ENCODE results near the gene WTAP. TPM values are rescaled to one million over a fixed set of nuclear protein-coding genes. Genes with fewer than 3 reads are reported as not detected.
A peak's percentile ranks its signal among the peaks of the same experiment; 100 is the strongest.

The WTAP gene
- total RNA-seq, 1 experiment from 2014 or later, result 114 TPM

GRCh38 chr6:159789377-159790148 lies 62.3 kb downstream of the WTAP start, which contains the start of gene TCP1:
TCP1 (minus strand) TSS chr6:159789602; CDS start chr6:159789468, 134 bp downstream.
- ChIA-PET POLR2A (interaction anchor here (0.5 to 4.4 kb wide), 10 partner anchors 17 to 98 kb away, joined by 3 to 71 read pairs (median 4); partner anchors contain the start of genes ACAT2 and WTAP), CTCF (interaction anchor here (0.7 to 1.6 kb wide), 5 partner anchors 17 to 1184 kb away, joined by 4 to 9 read pairs (median 4); partner anchors contain the start of gene ACAT2)
- peak within 1 kb of the TSS; percentile 98 for H3K27ac Mint-ChIP-seq (ENCODE audit: unreplicated experiment)
- BruUV-seq (replicated peaks), result no TSS peak
- Histone ChIP-seq H3K4me3 (ENCODE audit: low read depth, low read length) (peak within 1 kb of the TSS; percentile 95), H3K36me3 (ENCODE audit: control insufficient read depth, insufficient read depth, low read length) (peaks cover 3% of the 10 kb centered on the region), H3K27me3 (replicated peaks; ENCODE audit: control insufficient read depth, insufficient read depth, low read length) (no peaks in the 10 kb centered on the region), H3K9me3 (no peaks in the 10 kb centered on the region), H3K4me1 (peaks cover 18% of the 10 kb centered on the region)
- no peak for TF ChIP-seq CTCF (IDR thresholded peaks at IDR 0.05; ENCODE audit: insufficient read depth in 1 of 2, low read depth in 1 of 2, low read length in 1 of 2, severe bottlenecking in 1 of 2, unreplicated experiment in 1 of 2)
- intact Hi-C loops (cut with micrococcal nuclease; ENCODE audit: unreplicated experiment), result loop anchor here (1.0 to 5.0 kb wide), 5 partner anchors 18 to 96 kb away; partner anchors contain the start of genes ACAT2, SOD2 and WTAP
- peaks cover 18% of the 10 kb centered on the region for H3K4me1 Mint-ChIP-seq (ENCODE audit: low read depth, unreplicated experiment)
- H3K27me3 Mint-ChIP-seq (ENCODE audit: insufficient read depth, unreplicated experiment), result no peaks in the 10 kb centered on the region
- peak within 1 kb of the TSS; percentile 96 for H3K4me3 Mint-ChIP-seq (ENCODE audit: unreplicated experiment)
- H3K36me3 Mint-ChIP-seq (ENCODE audit: insufficient read depth, unreplicated experiment), result peaks cover 97% of the 10 kb centered on the region
- no peaks in the 10 kb centered on the region for H3K9me3 Mint-ChIP-seq (ENCODE audit: unreplicated experiment)
- peak; percentile 98 to 99 for DNase-seq

- no peaks in the 10 kb centered on the region for H3K9me3 Mint-ChIP-seq (ENCODE audit: unreplicated experiment)
- TSS peak; percentile 33 for BruUV-seq (replicated peaks)
- CTCF ChIA-PET, result interaction anchor here (0.9 to 1.6 kb wide), 5 partner anchors 16 to 656 kb away, joined by 3 to 7 read pairs (median 4); partner anchors contain the start of gene ACAT2
- peak; percentile 91 to 95 for DNase-seq
- peaks cover 94% of the 10 kb centered on the region for H3K36me3 Mint-ChIP-seq (ENCODE audit: insufficient read depth, unreplicated experiment)
- peaks cover 18% of the 10 kb centered on the region for H3K4me1 ChIP-seq
- peaks cover 18% of the 10 kb centered on the region for H3K4me1 Mint-ChIP-seq (ENCODE audit: low read depth, unreplicated experiment)
- no peak for TF ChIP-seq CTCF (IDR thresholded peaks at IDR 0.05; ENCODE audit: insufficient read depth in 1 of 2, low read depth in 1 of 2, low read length in 1 of 2, severe bottlenecking in 1 of 2, unreplicated experiment in 1 of 2)
- POLR2A ChIA-PET, result interaction anchor here (0.6 to 4.4 kb wide), 11 partner anchors 16 to 179 kb away, joined by 3 to 71 read pairs (median 4); partner anchors contain the start of genes ACAT2 and WTAP
- H3K27me3 ChIP-seq (replicated peaks; ENCODE audit: control insufficient read depth, insufficient read depth, low read length), result no peaks in the 10 kb centered on the region
- intact Hi-C loops (cut with micrococcal nuclease; ENCODE audit: unreplicated experiment), result loop anchor here (1.0 kb wide), 2 partner anchors 17 to 63 kb away; partner anchors contain the start of gene WTAP
- no peaks in the 10 kb centered on the region for H3K9me3 ChIP-seq
- peak within 1 kb of the TSS; percentile 95 for H3K4me3 ChIP-seq (ENCODE audit: low read depth, low read length)
- peak within 1 kb of the TSS; percentile 98 for H3K27ac Mint-ChIP-seq (ENCODE audit: unreplicated experiment)
- H3K4me3 Mint-ChIP-seq (ENCODE audit: unreplicated experiment), result peak within 1 kb of the TSS; percentile 96
- no peaks in the 10 kb centered on the region for H3K27me3 Mint-ChIP-seq (ENCODE audit: insufficient read depth, unreplicated experiment)
- peaks cover 3% of the 10 kb centered on the region for H3K36me3 ChIP-seq (ENCODE audit: control insufficient read depth, insufficient read depth, low read length)
Observed at GRCh38 chr6:159790149-159790955, 63.0 kb downstream of the WTAP start, which contains the start of gene MRPL18. MRPL18 (plus strand) TSS chr6:159790467; CDS start chr6:159790588, 121 bp downstream.

All from Caco-2 (cell line).